ENCODE results near the gene TFB2M. TPM values are rescaled to one million over a fixed set of nuclear protein-coding genes. Genes with fewer than 3 reads are reported as not detected.

Gene TFB2M
- total and polyA plus RNA-seq, 2 of the 13 experiments (the other 11 are each of a cell fraction or from before 2014, with no cell fraction given), result 15.7 to 31.4 TPM

- no peaks in the 10 kb centered on the region for H3K36me3 ChIP-seq (replicated peaks in 1 of 2; ENCODE audit: control insufficient read depth in 1 of 2, insufficient read depth in 2 of 2, low read length in 2 of 2)
- no peak overlapping the region for H3K4me3 ChIP-seq (replicated peaks in 1 of 3; ENCODE audit: insufficient read depth in 1 of 3, low read depth in 2 of 3, low read length in 3 of 3)
- H3K79me2 ChIP-seq (ENCODE audit: insufficient read depth, low read length), result no peaks in the 10 kb centered on the region
- ChIA-PET POLR2A (no interaction called here), CTCF (ENCODE audit: low intra/inter-chr PET ratio, low total read pairs) (no interaction called here)
- DNase-seq (ENCODE audit: low spot score) (no peak), FAIRE-seq (no peak), ATAC-seq (no peak)
- BruUV-seq (replicated peaks), result no TSS peak
- H3K4me2 ChIP-seq (ENCODE audit: low read depth, low read length), result no peak overlapping the region
- H3K27ac ChIP-seq (ENCODE audit: extremely low read length, insufficient read depth, low read length), result no peak overlapping the region
- peaks cover 14% of the 10 kb centered on the region for H3K9me3 ChIP-seq (ENCODE audit: low read length)
- 0 out of 2 replicates have a peak, but pooled peaks cover 6% of the 10 kb centered on the region for H3K4me1 ChIP-seq (ENCODE audit: insufficient read depth, low read length)
- in situ Hi-C loops (cut with HindIII; ENCODE audit: extremely low pct_ligation_motif_present, low pct_unique_long_range_greater_than_20kb) (no loop called here), intact Hi-C loops (cut with micrococcal nuclease; ENCODE audit: unreplicated experiment) (no loop called here)
- peaks cover 0 to 4% of the 10 kb centered on the region in 2 experiments; a peak in 1 of 5 replicates for H3K27me3 ChIP-seq (ENCODE audit: control insufficient read depth in 1 of 2, insufficient read depth in 2 of 2, low read length in 2 of 2)
- no peak overlapping the region for H3K9ac ChIP-seq (ENCODE audit: insufficient read depth, low read depth, low read length)
- no peak overlapping the region for H2AFZ ChIP-seq (ENCODE audit: low read length)
- H4K20me1 ChIP-seq (ENCODE audit: insufficient read depth, low read length), result no peaks in the 10 kb centered on the region
- 4% methylated on average over 1 of the region's 1 CpG for WGBS (ENCODE audit: low lambda C conversion rate)
- TF ChIP-seq FOSL1 (CRISPR knock-in tag; IDR thresholded peaks at IDR 0.05; ENCODE audit: borderline replicate concordance) (no peak), AHDC1 (CRISPR knock-in tag; IDR thresholded peaks at IDR 0.05; ENCODE audit: borderline replicate concordance) (no peak), ZNF10 (CRISPR knock-in tag; IDR thresholded peaks at IDR 0.05; ENCODE audit: borderline replicate concordance, low read depth) (no peak), ZNF605 (CRISPR knock-in tag; IDR thresholded peaks at IDR 0.05) (no peak), USF2 (IDR thresholded peaks at IDR 0.05; ENCODE audit: low read depth, low read length) (no peak), USF2 (CRISPR knock-in tag; IDR thresholded peaks at IDR 0.05; ENCODE audit: borderline replicate concordance) (no peak), ARID4A (CRISPR knock-in tag; IDR thresholded peaks at IDR 0.05; ENCODE audit: borderline replicate concordance) (no peak), TARDBP (CRISPR knock-in tag; IDR thresholded peaks at IDR 0.05) (no peak)
- TF ChIP-seq, protein P1, sequence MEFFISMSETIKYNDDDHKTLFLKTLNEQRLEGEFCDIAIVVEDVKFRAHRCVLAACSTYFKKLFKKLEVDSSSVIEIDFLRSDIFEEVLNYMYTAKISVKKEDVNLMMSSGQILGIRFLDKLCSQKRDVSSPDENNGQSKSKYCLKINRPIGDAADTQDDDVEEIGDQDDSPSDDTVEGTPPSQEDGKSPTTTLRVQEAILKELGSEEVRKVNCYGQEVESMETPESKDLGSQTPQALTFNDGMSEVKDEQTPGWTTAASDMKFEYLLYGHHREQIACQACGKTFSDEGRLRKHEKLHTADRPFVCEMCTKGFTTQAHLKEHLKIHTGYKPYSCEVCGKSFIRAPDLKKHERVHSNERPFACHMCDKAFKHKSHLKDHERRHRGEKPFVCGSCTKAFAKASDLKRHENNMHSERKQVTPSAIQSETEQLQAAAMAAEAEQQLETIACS (CRISPR knock-in tag; IDR thresholded peaks at IDR 0.05), result no peak
Measured at GRCh38 chr1:246534114-246534513, 31.9 kb downstream of the TFB2M start.
